Astrocyte (in vitro differentiated cells and primary cell): ENCODE data around the gene FBXO7.

Source experiments
- EZH2 ChIP-seq: IDR thresholded peaks from 2 replicates; pipeline ENCODE4 v1.6.1; 2012; ENCODE audit warnings: mild to moderate bottlenecking, low read length, inconsistent platforms; ENCODE audit not compliant: insufficient read depth
- TF ChIP-seq, protein P1 (sequence below): IDR thresholded peaks from 2 replicates; pipeline ENCODE4 v1.5.1; 2011; ENCODE audit warnings: low read depth, mild to moderate bottlenecking, inconsistent platforms, low read length, moderate library complexity; ENCODE audit not compliant: insufficient read depth

DNA sequence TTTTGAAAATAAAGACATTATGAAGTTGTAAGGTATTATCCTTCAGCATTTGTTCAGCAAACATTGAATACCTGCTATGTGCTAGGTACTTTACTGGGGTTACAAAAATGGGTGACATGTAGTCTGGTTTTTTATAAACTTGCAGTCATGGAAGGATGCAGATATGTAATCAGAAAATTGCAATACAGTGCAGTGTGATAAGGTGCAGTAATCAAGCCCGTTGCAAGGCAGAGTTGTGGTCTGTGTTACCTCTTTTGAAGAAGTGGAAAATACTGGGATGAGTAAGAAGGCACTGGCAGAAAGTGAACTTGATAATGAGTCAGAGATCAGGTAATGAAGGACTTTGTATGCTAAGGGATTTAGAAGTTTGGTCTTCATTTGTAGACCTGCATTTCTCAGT, 8.1 kb downstream of the FBXO7 start:
- TF ChIP-seq, protein P1, sequence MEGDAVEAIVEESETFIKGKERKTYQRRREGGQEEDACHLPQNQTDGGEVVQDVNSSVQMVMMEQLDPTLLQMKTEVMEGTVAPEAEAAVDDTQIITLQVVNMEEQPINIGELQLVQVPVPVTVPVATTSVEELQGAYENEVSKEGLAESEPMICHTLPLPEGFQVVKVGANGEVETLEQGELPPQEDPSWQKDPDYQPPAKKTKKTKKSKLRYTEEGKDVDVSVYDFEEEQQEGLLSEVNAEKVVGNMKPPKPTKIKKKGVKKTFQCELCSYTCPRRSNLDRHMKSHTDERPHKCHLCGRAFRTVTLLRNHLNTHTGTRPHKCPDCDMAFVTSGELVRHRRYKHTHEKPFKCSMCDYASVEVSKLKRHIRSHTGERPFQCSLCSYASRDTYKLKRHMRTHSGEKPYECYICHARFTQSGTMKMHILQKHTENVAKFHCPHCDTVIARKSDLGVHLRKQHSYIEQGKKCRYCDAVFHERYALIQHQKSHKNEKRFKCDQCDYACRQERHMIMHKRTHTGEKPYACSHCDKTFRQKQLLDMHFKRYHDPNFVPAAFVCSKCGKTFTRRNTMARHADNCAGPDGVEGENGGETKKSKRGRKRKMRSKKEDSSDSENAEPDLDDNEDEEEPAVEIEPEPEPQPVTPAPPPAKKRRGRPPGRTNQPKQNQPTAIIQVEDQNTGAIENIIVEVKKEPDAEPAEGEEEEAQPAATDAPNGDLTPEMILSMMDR, result no peak
- no peak for TF ChIP-seq EZH2
